IMR-90 (cell line): ENCODE measurements around the gene CYP1A2.

Experiments
- CEBPB ChIP-seq: IDR thresholded peaks from 2 replicates; pipeline ENCODE4 v1.6.1; 2012; ENCODE audit warnings: low read depth, low read length, improper control_type of control experiment
- POLR2A ChIP-seq: IDR thresholded peaks from 2 replicates; pipeline ENCODE4 v1.6.1; 2012; ENCODE audit warnings: mild to moderate bottlenecking, low read depth, low read length
- RAD21 ChIP-seq: IDR thresholded peaks from 2 replicates; pipeline ENCODE4 v1.6.1; 2012; ENCODE audit warnings: low read length, improper control_type of control experiment
- RCOR1 ChIP-seq: IDR thresholded peaks from 2 replicates; pipeline ENCODE4 v1.6.1; 2012; ENCODE audit warnings: mild to moderate bottlenecking, low read length, improper control_type of control experiment; ENCODE audit not compliant: insufficient replicate concordance
- RFX5 ChIP-seq: IDR thresholded peaks from 2 replicates; pipeline ENCODE4 v1.8.0; 2012; ENCODE audit warnings: low read depth, mild to moderate bottlenecking, low read length, moderate library complexity
- TF ChIP-seq, protein P1 (sequence below): conservative IDR thresholded peaks from 2 replicates; pipeline ENCODE4 v1.5.1; 2012; ENCODE audit warnings: mild to moderate bottlenecking, low read depth, low read length, improper control_type of control experiment

DNA sequence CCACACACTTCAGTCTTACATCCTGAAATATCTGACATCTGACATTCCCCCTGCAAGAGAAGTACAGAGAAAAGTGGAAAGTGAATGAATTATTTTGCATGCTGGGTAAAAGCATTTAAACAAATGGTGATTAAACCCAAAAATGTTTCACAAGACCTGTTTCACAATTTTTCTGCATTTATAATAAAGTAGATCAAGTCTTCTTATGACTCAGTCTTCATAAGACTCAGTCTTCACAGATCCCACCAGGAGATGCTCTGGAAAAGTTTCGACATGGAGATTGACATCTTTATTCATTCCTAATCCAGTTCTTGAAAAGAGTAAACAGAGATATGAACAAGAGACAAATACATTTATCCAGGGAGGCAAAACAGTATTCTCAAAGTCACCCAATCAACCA, 39.6 kb upstream of the CYP1A2 start:
- TF ChIP-seq RAD21 (no peak), RFX5 (no peak), RCOR1 (no peak), POLR2A (no peak), CEBPB (0 out of 2 replicates have a peak, but pooled peaks have one; percentile 3)
- TF ChIP-seq, protein P1, sequence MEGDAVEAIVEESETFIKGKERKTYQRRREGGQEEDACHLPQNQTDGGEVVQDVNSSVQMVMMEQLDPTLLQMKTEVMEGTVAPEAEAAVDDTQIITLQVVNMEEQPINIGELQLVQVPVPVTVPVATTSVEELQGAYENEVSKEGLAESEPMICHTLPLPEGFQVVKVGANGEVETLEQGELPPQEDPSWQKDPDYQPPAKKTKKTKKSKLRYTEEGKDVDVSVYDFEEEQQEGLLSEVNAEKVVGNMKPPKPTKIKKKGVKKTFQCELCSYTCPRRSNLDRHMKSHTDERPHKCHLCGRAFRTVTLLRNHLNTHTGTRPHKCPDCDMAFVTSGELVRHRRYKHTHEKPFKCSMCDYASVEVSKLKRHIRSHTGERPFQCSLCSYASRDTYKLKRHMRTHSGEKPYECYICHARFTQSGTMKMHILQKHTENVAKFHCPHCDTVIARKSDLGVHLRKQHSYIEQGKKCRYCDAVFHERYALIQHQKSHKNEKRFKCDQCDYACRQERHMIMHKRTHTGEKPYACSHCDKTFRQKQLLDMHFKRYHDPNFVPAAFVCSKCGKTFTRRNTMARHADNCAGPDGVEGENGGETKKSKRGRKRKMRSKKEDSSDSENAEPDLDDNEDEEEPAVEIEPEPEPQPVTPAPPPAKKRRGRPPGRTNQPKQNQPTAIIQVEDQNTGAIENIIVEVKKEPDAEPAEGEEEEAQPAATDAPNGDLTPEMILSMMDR, result no peak
